ENCODE data around the gene HNRNPUL1.
A peak's percentile ranks its signal among the peaks of the same experiment; 100 is the strongest.

The HNRNPUL1 gene

GRCh38 chr19:41234512-41235168 lies 29.5 kb upstream of the HNRNPUL1 start:
- no peak for DNase-seq

- no peak for DNase-seq
Observed at GRCh38 chr19:41235480-41235879, 28.7 kb upstream of the HNRNPUL1 start.

- DNase-seq = no peak
Observed at GRCh38 chr19:41238244-41238643, 25.9 kb upstream of the HNRNPUL1 start.

GRCh38 chr19:41239363-41239762 lies 24.8 kb upstream of the HNRNPUL1 start:
- DNase-seq = no peak

GRCh38 chr19:41239961-41240574 lies 24.1 kb upstream of the HNRNPUL1 start:
- no peak for DNase-seq

GRCh38 chr19:41241859-41242258 lies 22.3 kb upstream of the HNRNPUL1 start:
- no peak for DNase-seq

- no peak for DNase-seq
Observed at GRCh38 chr19:41244117-41244516, 20.1 kb upstream of the HNRNPUL1 start.

GRCh38 chr19:41245843-41246242 lies 18.3 kb upstream of the HNRNPUL1 start:
- DNase-seq = no peak

- no peak for DNase-seq
Observed at GRCh38 chr19:41248895-41249294, 15.3 kb upstream of the HNRNPUL1 start.

- DNase-seq = no peak
Observed at GRCh38 chr19:41249707-41250423, 14.3 kb upstream of the HNRNPUL1 start.

- DNase-seq = no peak
Observed at GRCh38 chr19:41253660-41254059, 10.5 kb upstream of the HNRNPUL1 start.

- DNase-seq = no peak
Observed at GRCh38 chr19:41255171-41255570, 9.0 kb upstream of the HNRNPUL1 start.

- no peak for DNase-seq
Observed at GRCh38 chr19:41261474-41262190, 2.5 kb upstream of the HNRNPUL1 start.

GRCh38 chr19:41263042-41263849 lies 926 bp upstream of the HNRNPUL1 start:
- DNase-seq = peak; percentile 86

- peak; percentile 33 for DNase-seq
Observed at GRCh38 chr19:41264581-41265394, 616 bp downstream of the HNRNPUL1 start.

- no peak for DNase-seq
Observed at GRCh38 chr19:41265395-41266153, 1.4 kb downstream of the HNRNPUL1 start.

GRCh38 chr19:41269055-41269454 lies 4.9 kb downstream of the HNRNPUL1 start:
- no peak for DNase-seq

GRCh38 chr19:41269571-41269970 lies 5.4 kb downstream of the HNRNPUL1 start:
- DNase-seq = no peak

- DNase-seq = no peak
Observed at GRCh38 chr19:41273076-41273475, 8.9 kb downstream of the HNRNPUL1 start.

- no peak for DNase-seq
Observed at GRCh38 chr19:41274802-41275201, 10.6 kb downstream of the HNRNPUL1 start.

- no peak for DNase-seq
Observed at GRCh38 chr19:41276231-41276630, 12.1 kb downstream of the HNRNPUL1 start.
